HUES64 (cell line): ENCODE measurements around the gene FAM219B.
A peak's percentile ranks its signal among the peaks of the same experiment; 100 is the strongest.
"Not testable (repeated sequence)": the region's sequence is repeated elsewhere in the genome, so short reads cannot be mapped to it uniquely, and the experiment has no call there.

Experiments used
- H3K27ac ChIP-seq: 2 replicates; pipeline ENCODE4 v1.7.0; 2013; ENCODE audit warnings: low read depth, low read length, inconsistent platforms
- H3K27me3 ChIP-seq: 2 replicates; pipeline ENCODE4 v1.6.1; 2013; ENCODE audit warnings: mild to moderate bottlenecking, low read length; ENCODE audit not compliant: insufficient read depth
- H3K36me3 ChIP-seq: 2 replicates; pipeline ENCODE4 v1.6.1; 2013; ENCODE audit warnings: mild to moderate bottlenecking, low read length; ENCODE audit not compliant: insufficient read depth
- H3K4me1 ChIP-seq: 2 replicates; pipeline ENCODE4 v1.6.1; 2013; ENCODE audit warnings: mild to moderate bottlenecking, low read length, moderate library complexity; ENCODE audit not compliant: insufficient read depth
- H3K4me3 ChIP-seq: 2 replicates; pipeline ENCODE4 v1.5.1; 2013; ENCODE audit warnings: mild to moderate bottlenecking, low read length, moderate library complexity
- H3K9ac ChIP-seq: 2 replicates; pipeline ENCODE4 v1.6.1; 2013; ENCODE audit warnings: mild to moderate bottlenecking, low read depth, low read length
- H3K9me3 ChIP-seq: 2 replicates; pipeline ENCODE4 v1.6.1; 2013; ENCODE audit warnings: low read depth, low read length; ENCODE audit not compliant: insufficient read depth
- WGBS: fragments of 150-250, 120-280 bp; methylation state at CpG from one replicate; pipeline ENCODE4 v1.1.7; 2013; ENCODE audit warnings: missing lambda C conversion rate; 5-methylcytosine and 5-hydroxymethylcytosine counted together

FAM219B gene

DNA sequence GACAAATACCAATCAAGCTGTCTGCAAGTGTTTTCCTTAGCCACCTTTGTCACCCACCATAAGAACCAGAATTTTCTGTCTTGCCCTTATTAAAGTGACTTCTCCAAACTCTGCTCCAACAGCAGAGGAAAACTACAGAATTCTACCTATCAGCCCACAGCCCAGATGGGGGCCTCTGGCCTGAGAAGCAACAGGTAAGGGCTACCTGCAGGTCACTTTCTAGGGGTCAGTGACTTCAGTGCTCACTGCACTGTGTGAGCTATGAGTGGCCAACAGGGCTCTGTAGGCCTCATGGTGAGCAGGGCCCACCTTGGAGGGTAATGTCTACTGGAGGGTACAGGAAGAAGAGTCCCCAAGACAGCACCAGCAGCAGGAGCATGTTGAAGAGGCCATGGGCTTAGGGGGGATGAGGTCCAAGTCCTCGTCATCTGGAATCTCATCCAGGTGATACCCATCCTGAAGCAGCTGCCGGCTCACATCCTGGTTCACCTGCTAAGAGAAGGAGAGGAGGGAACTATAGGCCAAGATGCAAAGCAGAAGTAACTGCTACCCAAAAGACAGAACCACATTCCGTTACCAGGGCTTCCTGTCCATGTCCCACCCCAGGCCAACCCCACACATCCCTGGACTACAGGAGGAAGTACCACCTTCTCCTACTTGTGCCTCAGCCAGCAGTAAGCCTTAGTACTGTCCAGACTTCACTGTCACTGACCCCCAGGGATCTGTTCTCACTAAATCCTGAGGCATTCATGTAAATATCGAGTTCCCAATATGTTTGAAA is 4.2 kb downstream of the FAM219B start:
- Histone ChIP-seq H3K27ac (no peak overlapping the region), H3K27me3 (no peaks in the 10 kb centered on the region), H3K9me3 (no peaks in the 10 kb centered on the region), H3K9ac (no peak overlapping the region), H3K4me1 (peaks cover 4% of the 10 kb centered on the region; the same call in 1 of the 2 replicates), H3K4me3 (no peak overlapping the region), H3K36me3 (peaks cover 68% of the 10 kb centered on the region)
- WGBS: 94% methylated on average over 4 of the region's 4 CpGs

GRCh38 chr15:74901612-74902063 is 5.0 kb downstream of the FAM219B start:
- H3K36me3 ChIP-seq: peaks cover 77% of the 10 kb centered on the region
- no peaks in the 10 kb centered on the region for H3K9me3 ChIP-seq
- 49% methylated on average over 5 of the region's 5 CpGs for WGBS
- no peak overlapping the region for H3K4me3 ChIP-seq
- no peak overlapping the region for H3K9ac ChIP-seq
- no peaks in the 10 kb centered on the region for H3K27me3 ChIP-seq
- no peak overlapping the region for H3K27ac ChIP-seq
- no peaks in the 10 kb centered on the region for H3K4me1 ChIP-seq

DNA sequence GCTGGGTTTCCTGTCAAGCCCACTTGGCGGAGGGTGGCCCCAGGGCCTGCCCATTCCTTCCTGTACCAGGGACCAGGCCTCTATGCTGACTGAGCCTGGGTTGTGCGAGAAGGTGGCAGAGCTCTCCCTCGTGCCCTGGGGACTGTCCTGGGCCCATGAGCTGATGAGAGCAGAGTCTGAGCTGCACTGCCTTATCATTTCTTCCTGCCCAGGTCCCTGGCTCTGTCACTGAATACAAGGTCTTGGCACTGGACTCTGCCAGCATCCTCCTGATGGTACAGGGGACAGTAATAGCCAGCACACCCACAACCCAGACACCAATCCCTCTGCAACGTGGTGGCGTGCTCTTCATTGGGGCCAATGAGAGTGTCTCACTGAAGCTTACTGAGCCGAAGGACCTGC is 9.3 kb downstream of the FAM219B start:
- Histone ChIP-seq H3K36me3 (peaks cover 74% of the 10 kb centered on the region), H3K4me3 (no peak overlapping the region), H3K9ac (no peak overlapping the region), H3K27ac (no peak overlapping the region), H3K9me3 (no peaks in the 10 kb centered on the region), H3K4me1 (no peaks in the 10 kb centered on the region), H3K27me3 (no peaks in the 10 kb centered on the region)
- WGBS: 94% methylated on average over 6 of the region's 6 CpGs

- H3K9ac ChIP-seq: no peak overlapping the region
- no peaks in the 10 kb centered on the region for H3K27me3 ChIP-seq
- H3K4me3 ChIP-seq: no peak overlapping the region
- H3K36me3 ChIP-seq: peaks cover 74% of the 10 kb centered on the region
- H3K27ac ChIP-seq: no peak overlapping the region
- 95% methylated on average over 3 of the region's 3 CpGs for whole genome bisulfite sequencing
- H3K4me1 ChIP-seq: no peaks in the 10 kb centered on the region
- H3K9me3 ChIP-seq: no peaks in the 10 kb centered on the region
Measured at GRCh38 chr15:74896316-74896715, 10.3 kb downstream of the FAM219B start.

DNA sequence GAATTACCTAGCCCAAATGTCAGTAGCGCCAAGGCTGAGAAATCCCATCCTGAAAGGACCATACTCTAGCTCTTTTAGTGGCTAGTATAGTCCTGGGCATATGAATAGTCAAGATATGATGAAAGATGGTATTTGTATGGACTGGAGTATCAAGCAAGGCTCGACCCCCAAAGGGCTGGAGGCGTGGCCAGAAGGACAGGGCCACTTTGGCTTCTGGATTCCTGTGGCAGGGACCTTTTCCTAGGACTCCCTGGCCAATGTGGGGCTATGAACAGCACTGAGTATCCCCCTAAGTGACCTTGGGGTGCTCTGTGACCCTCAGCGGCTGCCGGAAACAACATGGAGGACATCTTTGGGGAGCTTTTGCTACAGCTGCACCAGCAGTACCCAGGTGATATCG is 10.8 kb downstream of the FAM219B start:
- Histone ChIP-seq H3K9ac (no peak overlapping the region), H3K4me3 (no peak overlapping the region), H3K9me3 (no peaks in the 10 kb centered on the region), H3K27me3 (no peaks in the 10 kb centered on the region), H3K36me3 (peaks cover 73% of the 10 kb centered on the region), H3K27ac (no peak overlapping the region), H3K4me1 (no peaks in the 10 kb centered on the region)
- WGBS: 96% methylated on average over 6 of the region's 6 CpGs

DNA sequence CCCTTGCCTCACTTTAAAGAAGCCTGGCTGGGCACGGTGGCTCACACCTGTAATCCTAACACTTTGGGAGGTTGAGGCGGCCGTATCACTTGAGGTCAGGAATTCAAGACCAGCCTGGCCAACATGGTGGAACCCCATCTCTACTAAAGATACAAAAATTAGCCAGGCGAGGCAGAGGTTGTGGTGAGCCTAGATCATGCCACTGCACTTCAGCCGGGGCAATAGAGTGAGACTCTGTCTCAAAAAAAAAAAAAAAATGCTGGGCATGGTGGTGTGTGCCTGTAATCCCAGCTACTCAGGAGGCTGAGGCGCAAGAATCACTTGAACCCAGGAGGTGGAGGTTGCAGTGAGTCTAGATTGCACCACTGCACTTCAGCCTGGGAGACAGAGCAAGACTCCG is 12.3 kb downstream of the FAM219B start:
- H3K4me1 ChIP-seq, H3K9ac ChIP-seq, H3K27me3 ChIP-seq, H3K27ac ChIP-seq, H3K4me3 ChIP-seq, H3K9me3 ChIP-seq: not testable (repeated sequence)
- 97% methylated on average over 6 of the region's 7 CpGs for WGBS
- peaks cover 59% of the 10 kb centered on the region for H3K36me3 ChIP-seq

DNA sequence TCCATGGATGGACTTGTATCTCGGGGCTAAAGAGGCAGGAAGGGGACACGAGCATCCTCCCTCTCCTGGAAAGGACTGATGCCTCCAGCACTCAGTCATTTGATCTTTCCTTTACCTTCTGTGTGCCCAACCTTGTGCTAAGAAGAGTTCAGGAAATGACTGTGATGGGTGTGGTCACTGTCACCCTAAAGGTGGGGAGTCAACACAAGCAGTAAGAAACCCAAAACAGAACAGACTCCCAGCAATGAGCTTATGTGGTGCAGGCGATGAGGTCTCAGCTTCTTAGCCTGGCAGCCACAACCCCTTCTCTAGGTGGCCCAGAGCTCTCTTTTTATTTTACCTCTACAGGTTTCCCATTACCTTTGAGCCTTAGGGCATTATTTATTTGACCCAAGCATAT is 13.0 kb downstream of the FAM219B start:
- Histone ChIP-seq H3K9ac (no peak overlapping the region), H3K36me3 (peaks cover 51% of the 10 kb centered on the region), H3K9me3 (no peaks in the 10 kb centered on the region), H3K4me3 (no peak overlapping the region), H3K27me3 (no peaks in the 10 kb centered on the region), H3K4me1 (no peaks in the 10 kb centered on the region), H3K27ac (no peak overlapping the region)
- 90% methylated on average over 3 of the region's 3 CpGs for whole genome bisulfite sequencing

DNA sequence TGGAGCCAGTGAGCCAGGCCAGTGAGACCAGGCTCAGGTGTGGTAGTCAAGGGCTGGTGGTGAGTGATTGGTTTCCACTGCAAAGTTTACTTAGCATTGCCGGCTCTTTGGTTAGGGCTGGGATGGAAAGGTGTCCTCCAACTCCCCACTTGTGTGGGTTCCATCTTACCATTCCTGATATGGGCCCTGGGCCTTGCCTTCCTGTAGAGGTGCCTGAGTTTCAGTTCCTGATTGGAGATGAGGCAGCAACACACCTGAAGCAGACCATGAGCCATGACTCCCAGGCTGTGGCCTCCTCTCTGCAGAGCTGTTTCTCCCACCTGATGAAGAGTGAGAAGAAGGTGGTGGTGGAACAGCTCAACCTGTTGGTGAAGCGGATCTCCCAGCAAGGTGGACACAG is 13.7 kb downstream of the FAM219B start:
- 87% methylated on average over 2 of the region's 2 CpGs for WGBS

DNA sequence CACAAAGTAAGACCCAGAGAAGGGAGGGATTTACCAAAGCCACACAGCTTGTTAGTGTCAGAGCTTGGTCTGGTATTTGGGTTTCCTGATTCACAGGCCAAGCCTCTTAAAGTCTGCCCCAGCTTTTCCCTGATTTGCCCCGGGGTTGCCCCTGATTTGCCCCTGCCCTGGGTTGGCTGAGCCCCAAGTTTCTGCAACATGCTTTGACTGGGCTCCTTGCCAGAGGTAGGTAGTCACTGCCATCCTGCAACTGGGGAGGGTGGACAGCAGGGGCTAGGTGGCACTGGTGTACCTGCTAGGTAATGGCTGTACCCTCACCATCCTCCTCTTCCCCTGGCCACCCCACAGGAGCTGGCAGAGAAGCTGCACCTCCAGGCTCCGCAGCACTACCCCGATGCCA is 14.3 kb downstream of the FAM219B start:
- no peak overlapping the region for H3K27ac ChIP-seq

More for the DNA sequence above, 13.7 kb downstream of the FAM219B start:
- Histone ChIP-seq H3K27ac (no peak overlapping the region), H3K9me3 (no peaks in the 10 kb centered on the region), H3K27me3 (no peaks in the 10 kb centered on the region), H3K9ac (no peak overlapping the region), H3K4me3 (no peak overlapping the region), H3K4me1 (no peaks in the 10 kb centered on the region), H3K36me3 (peaks cover 48% of the 10 kb centered on the region)

GRCh38 chr15:74891469-74891868 is 15.2 kb downstream of the FAM219B start:
- H3K27ac ChIP-seq: no peak overlapping the region
- no peak overlapping the region for H3K4me3 ChIP-seq
- H3K27me3 ChIP-seq: no peaks in the 10 kb centered on the region
- no peaks in the 10 kb centered on the region for H3K4me1 ChIP-seq
- peaks cover 34% of the 10 kb centered on the region for H3K36me3 ChIP-seq
- 92% methylated on average over 3 of the region's 3 CpGs for WGBS
- H3K9me3 ChIP-seq: no peaks in the 10 kb centered on the region
- H3K9ac ChIP-seq: no peak overlapping the region

More for the DNA sequence above, 14.3 kb downstream of the FAM219B start:
- 97% methylated on average over 3 of the region's 3 CpGs for WGBS
- no peak overlapping the region for H3K4me3 ChIP-seq
- no peaks in the 10 kb centered on the region for H3K27me3 ChIP-seq
- H3K9ac ChIP-seq: no peak overlapping the region
- H3K4me1 ChIP-seq: no peaks in the 10 kb centered on the region
- no peaks in the 10 kb centered on the region for H3K9me3 ChIP-seq
- H3K36me3 ChIP-seq: peaks cover 42% of the 10 kb centered on the region

- Histone ChIP-seq H3K27ac (no peak overlapping the region), H3K9ac (peak overlapping the region; percentile 93), H3K36me3 (peaks cover 28% of the 10 kb centered on the region), H3K4me1 (no peaks in the 10 kb centered on the region), H3K27me3 (no peaks in the 10 kb centered on the region), H3K9me3 (no peaks in the 10 kb centered on the region), H3K4me3 (peak overlapping the region; percentile 75)
- WGBS: 3% methylated on average over 1 of the region's 1 CpG
Measured at GRCh38 chr15:74890665-74890960, 16.0 kb downstream of the FAM219B start.
